Kidney epithelial cell (primary cell): ENCODE data around the gene IFT74. TPM values are rescaled to one million over a fixed set of nuclear protein-coding genes. Genes with fewer than 3 reads are reported as not detected.

Experiments
- DNase-seq: peaks from one replicate; pipeline ENCODE4 v3.0.0-alpha.2; 2010; ENCODE audit warnings: low read depth
- H3K27me3 ChIP-seq: 2 replicates; pipeline ENCODE4 v1.6.0; 2011; ENCODE audit warnings: low read length; ENCODE audit not compliant: control insufficient read depth, insufficient read depth
- H3K36me3 ChIP-seq: 2 replicates; pipeline ENCODE4 v1.5.1; 2011; ENCODE audit warnings: low read length; ENCODE audit not compliant: control insufficient read depth, insufficient read depth
- H3K4me3 ChIP-seq: 2 replicates; pipeline ENCODE4 v1.5.1; 2011; ENCODE audit warnings: low read depth, mild to moderate bottlenecking, control low read depth, low read length
- total RNA-seq: library from RNA; depleted of rRNA; stranded (reverse); fragments of >200 nt; gene quantifications from 2 replicates; pipeline ENCODE4 v1.2.3, GENCODE V29; 2015
- TF ChIP-seq, protein P1 (sequence below): IDR thresholded peaks from 2 replicates; pipeline ENCODE4 v1.5.1; 2011; ENCODE audit warnings: mild to moderate bottlenecking, moderate library complexity, low read length, control low read depth, inconsistent platforms; ENCODE audit not compliant: insufficient read depth, poor library complexity, severe bottlenecking

IFT74 gene
- total RNA-seq, 1 donor from 2014 or later: 17.5 TPM

GRCh38 chr9:26935847-26936246, 20.4 kb upstream of the IFT74 start:
- TF ChIP-seq, protein P1, sequence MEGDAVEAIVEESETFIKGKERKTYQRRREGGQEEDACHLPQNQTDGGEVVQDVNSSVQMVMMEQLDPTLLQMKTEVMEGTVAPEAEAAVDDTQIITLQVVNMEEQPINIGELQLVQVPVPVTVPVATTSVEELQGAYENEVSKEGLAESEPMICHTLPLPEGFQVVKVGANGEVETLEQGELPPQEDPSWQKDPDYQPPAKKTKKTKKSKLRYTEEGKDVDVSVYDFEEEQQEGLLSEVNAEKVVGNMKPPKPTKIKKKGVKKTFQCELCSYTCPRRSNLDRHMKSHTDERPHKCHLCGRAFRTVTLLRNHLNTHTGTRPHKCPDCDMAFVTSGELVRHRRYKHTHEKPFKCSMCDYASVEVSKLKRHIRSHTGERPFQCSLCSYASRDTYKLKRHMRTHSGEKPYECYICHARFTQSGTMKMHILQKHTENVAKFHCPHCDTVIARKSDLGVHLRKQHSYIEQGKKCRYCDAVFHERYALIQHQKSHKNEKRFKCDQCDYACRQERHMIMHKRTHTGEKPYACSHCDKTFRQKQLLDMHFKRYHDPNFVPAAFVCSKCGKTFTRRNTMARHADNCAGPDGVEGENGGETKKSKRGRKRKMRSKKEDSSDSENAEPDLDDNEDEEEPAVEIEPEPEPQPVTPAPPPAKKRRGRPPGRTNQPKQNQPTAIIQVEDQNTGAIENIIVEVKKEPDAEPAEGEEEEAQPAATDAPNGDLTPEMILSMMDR: no peak
- DNase-seq: no peak

GRCh38 chr9:26937816-26938371, 18.3 kb upstream of the IFT74 start:
- H3K36me3 ChIP-seq: no peaks in the 10 kb centered on the region
- H3K27me3 ChIP-seq: no peaks in the 10 kb centered on the region
- no peak overlapping the region for H3K4me3 ChIP-seq
- DNase-seq: no peak
- TF ChIP-seq, protein P1: no peak

More at GRCh38 chr9:26935847-26936246, 20.4 kb upstream of the IFT74 start:
- no peaks in the 10 kb centered on the region for H3K27me3 ChIP-seq
- no peak overlapping the region for H3K4me3 ChIP-seq
- H3K36me3 ChIP-seq: no peaks in the 10 kb centered on the region

GRCh38 chr9:26939955-26940711, 16.1 kb upstream of the IFT74 start:
- TF ChIP-seq, protein P1: no peak
- no peaks in the 10 kb centered on the region for H3K27me3 ChIP-seq
- no peak overlapping the region for H3K4me3 ChIP-seq
- H3K36me3 ChIP-seq: no peaks in the 10 kb centered on the region
- no peak for DNase-seq

GRCh38 chr9:26940779-26941178, 15.4 kb upstream of the IFT74 start:
- DNase-seq: no peak
- no peaks in the 10 kb centered on the region for H3K27me3 ChIP-seq
- TF ChIP-seq, protein P1: no peak
- no peak overlapping the region for H3K4me3 ChIP-seq
- H3K36me3 ChIP-seq: no peaks in the 10 kb centered on the region

- TF ChIP-seq, protein P1: no peak
- Histone ChIP-seq H3K27me3 (no peaks in the 10 kb centered on the region), H3K36me3 (no peaks in the 10 kb centered on the region), H3K4me3 (peak overlapping the region; percentile 74)
- no peak for DNase-seq
These were observed 10.6 kb upstream of the IFT74 start for GRCh38 chr9:26945591-26945990.
